HG02885 (cell line): ENCODE measurements around the gene IL22.

Source experiments
- ATAC-seq: cut with Tn5 transposase; IDR thresholded peaks from one replicate; pipeline ENCODE4 v1.9.1; 2021; ENCODE audit warnings: mild to moderate bottlenecking; ENCODE audit not compliant: unreplicated experiment, poor library complexity

IL22 gene

DNA sequence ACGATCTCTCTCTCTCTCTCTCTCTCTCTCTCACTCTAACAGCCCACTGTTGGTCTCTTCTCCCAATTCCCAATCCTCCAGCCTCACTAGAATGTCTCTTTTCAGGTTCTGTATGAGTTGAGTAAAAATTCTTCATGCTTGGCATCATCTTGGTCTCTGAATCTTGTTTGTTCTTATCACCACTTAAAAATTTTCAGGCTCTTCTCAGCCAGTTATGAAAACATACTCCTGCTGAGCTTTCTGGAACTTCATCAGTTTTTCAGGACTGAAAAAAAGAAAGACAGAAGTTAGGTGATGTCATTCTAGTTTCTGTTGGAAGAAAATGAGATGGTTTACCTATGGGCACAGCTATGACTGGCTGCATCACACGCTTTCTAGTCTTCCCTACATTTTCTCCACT, 11.5 kb upstream of the IL22 start:
- no peak for ATAC-seq

DNA sequence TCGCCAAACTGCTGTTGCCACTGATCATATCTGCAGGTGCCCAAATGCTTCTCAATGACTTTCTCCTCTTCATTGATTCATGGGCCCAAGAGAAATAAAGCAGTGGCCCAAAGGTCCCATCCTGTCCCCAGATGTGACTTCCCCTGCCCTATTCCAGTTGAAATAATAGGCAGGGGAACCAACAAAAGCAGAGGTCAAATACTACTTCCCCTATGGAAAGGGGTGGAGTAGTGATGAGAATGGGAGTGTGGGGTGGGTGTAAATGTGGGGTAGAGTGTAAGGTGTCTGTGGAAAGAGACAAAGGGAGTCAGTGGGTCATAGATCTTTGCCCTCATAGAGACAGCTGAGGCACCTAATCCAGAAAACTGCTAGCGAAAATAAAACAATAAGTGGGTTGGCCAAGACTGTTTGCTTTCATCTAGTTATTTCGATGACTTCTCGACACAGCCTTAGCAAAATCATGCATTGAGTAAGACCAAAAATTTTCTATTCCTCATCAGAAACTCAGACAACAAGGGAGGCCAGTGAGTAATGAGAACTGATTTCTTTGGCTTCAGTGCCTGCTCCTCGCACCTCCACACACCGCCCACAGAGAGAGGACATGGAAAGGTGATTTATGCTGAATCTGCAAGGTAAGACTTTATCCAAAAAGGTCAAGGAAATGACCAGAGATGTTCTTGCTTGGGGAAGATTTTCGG, 10.9 kb upstream of the IL22 start:
- no peak for ATAC-seq

DNA sequence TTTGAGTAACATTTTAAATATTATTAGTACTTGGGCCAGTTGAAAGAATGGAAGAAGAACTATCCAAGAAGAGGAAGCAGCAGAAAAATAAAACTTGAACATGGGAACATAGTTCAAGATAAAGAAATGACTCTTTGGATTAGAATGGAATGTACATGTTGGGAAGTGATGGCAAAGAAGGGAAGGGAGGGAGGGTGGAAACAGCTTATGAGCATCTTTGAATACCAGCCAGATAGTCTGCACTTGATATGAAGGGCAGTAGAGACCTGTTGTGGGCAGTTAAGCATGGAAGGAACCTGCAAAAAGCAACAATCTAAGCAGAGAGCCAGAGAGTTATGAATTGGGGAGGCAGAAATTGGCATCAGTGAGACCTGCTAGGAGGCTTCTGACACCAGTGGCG, 10.0 kb upstream of the IL22 start:
- no peak for ATAC-seq

DNA sequence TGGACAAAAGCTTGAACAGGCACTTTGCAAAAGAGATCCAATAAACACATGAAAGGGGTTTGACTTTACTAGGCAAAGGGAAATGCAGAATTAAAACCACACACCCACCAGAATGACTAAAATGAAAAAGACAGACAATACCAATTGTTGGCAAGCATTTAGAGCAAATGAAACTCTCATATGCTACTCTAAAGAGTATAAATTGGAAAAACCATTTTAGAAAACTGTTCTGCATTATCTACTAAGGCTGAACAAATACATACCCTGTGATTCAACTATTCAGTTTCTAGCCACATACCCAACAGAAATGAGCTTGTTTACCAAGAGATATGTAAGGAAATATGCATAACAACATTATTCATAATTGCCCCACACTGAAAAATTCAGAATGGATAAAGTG, 8.5 kb upstream of the IL22 start:
- no peak for ATAC-seq

DNA sequence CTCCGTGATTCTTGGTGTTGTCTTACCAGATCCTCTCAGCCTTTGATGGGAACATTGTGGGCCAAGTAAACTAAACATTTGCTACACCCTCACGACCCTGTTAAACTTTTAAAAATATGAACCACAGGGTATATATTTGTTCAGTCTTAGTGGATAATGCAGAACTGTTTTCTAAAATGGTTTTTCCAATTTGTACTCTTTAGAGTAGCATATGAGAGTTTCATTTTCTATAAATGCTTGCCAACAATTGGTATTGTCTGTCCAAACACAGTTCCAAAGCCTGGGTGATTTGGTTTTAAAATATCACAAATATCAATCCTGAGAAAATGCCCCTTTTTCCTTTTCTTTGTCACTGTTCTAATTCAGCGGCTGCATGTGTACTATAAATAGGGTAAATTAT, 6.7 kb upstream of the IL22 start:
- no peak for ATAC-seq

DNA sequence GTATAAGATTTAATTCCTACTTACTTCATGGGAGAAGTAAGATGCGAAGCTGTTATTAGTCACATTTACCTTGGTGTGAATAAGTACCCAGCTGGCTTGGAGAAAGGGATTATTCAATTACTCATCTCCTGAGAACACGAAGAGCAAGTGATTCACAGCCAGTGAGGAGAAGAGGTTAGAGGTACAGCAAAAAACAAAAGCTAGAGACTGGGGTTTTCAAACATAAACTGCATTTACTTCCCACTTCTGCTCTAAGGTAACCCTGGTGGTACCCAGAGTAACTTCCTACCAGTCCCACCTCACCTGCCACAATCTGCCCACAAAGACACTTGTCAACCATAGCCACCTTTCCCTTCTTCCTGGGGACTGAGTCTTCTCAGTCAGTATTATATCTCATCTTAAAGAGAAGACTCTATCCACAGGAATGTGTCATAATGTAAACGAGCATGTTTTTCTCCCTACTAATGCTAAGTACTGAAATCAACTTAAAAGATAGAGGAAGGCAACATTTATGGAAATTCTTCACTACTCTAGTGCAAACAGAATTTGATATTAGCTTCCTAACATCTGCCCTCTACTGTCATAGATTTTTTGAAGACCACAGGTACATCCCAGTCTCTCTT, 6.0 kb upstream of the IL22 start:
- no peak for ATAC-seq

DNA sequence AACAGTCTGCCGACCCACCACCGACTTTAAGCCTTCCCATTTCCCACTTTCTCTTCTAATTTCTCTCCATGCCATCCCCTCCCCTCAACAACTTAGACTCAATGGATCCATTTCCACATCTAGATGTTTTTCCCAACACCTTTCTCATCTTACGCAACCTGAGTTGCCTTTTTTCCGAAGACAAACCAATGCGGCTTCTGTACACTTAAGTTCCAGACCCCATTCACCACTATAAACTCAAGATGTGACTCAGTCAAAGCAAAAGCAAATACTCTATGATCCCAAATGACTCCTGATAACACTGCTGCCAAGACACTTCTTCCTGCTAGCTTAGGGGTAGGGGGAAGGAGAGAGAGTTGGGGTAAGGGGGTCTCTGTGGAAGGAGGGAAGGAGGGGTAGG, 1.3 kb downstream of the IL22 start:
- ATAC-seq: no peak

DNA sequence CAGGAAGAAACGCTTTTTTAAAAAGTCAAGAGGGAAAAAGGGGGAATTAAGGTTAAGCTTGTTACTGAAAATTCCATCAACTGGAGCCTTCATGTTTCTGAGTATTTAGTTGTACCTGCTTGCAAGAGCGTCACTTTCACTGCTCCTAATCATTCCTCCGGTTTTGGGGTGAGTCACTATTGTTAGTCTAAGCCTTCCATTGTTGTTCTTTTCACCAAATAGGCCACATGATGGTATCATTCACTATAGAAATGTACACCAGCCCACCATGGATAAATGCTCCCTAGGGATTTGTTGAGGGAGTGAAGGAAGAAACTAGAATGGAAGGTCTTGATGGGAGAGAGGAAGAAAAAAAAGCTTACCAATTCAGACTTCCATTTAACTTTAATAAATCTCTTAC, 3.0 kb downstream of the IL22 start:
- no peak for ATAC-seq

DNA sequence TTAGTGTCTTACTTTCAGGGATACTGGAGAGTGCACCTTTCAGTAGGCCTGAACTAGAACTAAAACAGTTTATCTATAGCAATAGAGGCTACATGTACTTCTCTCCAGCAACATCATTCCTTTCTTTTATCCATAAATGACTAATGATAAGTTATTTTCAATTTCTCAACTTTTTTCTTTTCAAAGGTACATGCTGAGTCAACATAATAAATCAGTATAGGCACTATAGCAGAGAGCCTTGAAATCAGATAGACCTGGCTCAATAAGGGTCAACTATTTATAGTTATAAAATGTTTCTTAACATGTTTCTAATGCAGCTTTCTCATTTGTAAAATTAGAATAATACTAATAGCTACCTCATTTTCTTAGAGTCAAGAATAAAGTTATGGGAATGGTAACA, 5.6 kb downstream of the IL22 start:
- ATAC-seq: no peak

DNA sequence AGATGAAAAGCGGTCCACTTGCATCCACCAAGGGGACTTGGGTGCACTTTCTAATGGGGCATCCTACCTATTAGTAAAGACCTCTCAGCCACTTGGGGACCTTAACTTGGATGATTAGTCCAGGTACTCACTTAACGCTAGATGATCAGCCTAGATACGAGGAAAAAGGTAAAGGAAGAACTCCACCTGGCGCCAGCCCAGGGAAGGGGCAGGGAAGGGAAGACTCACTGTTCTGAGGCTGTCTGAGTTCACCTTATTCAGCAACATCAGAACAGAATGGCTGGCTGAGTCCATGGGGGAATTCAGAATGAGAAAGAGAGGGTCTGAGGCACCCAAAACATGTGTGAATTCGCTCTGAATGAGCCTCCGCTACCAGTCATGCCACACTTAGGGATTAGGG, 7.1 kb downstream of the IL22 start:
- ATAC-seq: no peak

DNA sequence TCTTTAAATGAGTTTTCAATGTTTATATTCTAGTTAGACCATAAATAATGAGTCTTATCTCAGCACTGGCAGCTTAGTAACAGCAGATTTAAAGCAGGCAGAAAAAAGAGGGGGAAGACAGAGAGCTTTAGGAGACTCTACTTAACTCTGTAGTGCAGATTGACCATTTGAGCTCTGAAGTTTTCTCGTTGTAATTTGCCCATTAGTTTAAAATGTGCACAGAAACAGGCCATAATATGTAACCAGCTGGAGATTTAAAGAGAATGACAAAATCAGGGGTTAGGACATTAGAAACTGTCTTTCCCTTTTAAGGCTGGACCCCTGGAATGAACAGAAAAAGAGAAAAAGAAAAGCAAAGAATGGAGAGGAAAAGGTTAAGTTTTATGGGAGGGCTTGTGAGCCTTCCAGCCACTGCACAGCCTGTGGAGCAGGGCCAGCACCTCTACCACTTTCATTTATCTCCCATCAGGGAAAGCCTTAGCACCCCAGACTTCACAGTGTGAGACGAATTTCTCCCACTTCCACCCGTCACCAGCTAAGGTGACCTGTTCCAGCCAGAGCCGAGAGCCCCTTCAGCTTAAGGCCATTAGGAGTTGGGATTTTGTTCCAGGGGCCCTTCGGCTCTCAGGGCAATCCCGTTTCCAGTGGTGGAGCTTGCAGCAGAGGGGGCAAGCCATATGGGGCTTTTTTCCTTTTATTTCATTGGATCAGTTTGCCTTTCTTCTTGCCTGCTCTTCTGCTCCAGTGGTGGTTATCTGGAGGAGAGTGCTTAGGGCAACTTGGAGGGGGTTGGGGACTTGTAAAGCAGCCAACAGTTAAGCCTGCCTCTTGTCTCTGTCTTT, 8.0 kb downstream of the IL22 start:
- no peak for ATAC-seq

DNA sequence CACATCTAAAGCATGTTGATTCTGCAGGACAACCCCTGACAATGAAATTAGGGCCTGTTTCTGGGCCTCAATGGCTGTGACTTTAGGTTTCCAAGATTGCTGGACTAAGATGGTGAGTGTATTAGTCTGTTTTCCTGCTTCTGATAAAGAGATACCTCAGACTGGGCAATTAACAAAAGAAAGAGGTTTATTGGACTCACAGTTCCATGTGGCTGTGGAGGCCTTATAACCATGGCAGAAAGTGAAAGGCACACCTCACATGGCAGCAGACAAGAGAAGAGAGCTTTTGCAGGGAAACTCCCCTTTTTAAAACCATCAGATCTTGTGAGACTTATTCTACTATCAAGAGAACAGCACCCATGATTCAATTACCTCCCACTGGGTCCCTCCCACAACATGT, 10.6 kb downstream of the IL22 start:
- ATAC-seq: no peak

DNA sequence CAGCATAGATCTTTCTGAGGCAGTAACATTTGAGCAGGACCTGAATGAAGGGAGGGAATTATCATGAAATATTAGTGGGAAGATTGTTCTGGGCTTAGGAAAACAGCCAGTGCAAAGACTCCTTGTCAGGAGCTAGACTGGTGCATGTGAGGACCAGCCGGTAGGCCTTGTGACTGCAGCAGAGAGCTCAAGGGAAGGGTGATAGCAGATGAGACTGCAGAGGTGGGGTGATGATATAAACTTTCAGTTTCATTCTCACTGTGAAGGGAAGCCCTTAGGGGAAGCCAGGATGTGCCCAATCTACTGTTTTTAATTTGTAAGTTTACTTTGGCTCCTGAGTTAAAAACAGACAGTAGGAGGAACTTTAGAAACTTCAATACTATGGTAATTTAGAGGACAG, 12.4 kb downstream of the IL22 start:
- peak; percentile 97 for ATAC-seq

DNA sequence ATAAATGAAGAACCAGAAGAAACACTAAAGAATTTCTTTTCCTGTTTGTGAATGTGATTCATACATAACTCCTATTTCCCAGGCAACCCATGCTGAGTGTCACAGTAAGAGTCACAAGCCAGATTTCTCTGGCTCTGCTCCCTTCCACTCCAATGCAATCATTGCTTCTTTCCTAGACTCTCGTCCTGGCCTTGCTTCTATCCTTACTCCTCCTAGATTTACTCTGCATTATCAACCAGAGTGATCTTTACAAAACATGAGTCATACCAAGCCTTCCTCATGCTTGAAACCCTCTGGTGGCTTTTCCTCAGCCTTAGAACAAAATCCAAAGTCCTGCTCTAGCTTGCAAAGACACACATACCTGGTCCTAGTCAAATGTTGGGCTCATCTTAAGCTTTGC, 13.3 kb downstream of the IL22 start:
- no peak for ATAC-seq

DNA sequence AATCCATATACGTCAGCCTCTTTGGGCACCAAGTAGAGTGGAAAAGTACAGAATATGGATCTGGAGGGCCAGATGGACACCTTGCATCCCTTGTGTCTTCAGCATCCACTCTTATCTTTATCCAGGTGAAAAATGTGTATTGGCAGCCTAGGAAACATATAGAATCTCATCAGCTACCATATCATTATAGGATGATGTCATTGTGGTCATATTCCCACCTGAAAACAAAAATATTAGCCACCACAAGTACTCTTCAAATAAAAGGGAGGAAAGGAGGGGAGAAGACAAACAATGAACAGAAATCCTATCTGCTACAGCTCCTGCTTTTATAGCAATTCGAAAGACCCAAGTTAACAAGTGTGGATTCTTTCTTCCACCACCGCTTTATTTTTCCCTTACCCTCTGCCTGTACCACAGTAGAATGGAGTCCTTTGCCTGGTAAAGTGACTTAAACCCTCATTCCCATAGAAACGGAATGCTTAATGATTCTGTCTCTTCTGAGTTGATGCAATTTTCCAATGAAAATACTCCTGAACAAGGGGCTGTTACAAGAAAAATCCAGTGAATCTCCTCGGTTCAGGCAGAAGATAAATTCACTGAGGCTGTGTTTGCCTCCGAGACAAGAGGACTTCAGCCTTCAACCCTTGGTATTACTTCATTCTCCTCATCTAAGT, 14.0 kb downstream of the IL22 start:
- no peak for ATAC-seq

DNA sequence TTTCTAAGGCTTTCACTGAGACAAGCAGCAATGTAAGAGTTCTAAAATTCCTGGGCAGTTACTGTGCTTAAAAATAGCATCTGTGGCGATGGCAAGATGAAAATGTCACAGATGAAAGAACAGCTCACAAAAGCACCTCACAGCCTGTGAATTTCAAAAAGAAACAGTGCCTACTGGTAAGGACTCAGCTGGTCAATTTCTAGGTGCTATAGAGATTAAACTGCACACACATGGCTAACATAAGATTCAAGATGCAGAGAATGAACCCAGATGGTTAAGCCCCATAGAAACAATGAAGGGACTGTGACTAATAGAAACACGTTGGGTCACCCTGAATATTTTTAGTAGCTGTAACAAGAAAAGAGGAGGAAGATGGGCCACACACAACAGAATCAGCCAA, 15.8 kb downstream of the IL22 start:
- ATAC-seq: no peak

DNA sequence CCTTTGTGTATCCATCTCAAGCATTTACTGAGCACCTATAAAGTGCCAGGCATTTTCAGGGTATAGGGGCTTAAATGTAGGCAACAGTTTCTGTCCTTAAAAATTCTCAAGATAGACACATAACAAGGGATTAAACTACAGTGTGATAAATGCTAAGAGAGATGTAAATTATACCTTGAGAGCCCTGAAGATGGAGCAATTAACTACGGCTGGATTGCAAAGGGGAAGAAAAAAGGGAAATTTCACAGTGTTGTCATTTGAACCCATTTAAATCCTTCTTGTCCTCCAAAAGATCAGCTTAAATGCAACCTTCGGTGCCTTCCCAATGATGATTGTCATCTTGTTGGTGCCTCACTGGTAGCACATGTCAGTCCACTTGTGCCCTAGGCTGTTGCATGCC, 16.3 kb downstream of the IL22 start:
- ATAC-seq: no peak

DNA sequence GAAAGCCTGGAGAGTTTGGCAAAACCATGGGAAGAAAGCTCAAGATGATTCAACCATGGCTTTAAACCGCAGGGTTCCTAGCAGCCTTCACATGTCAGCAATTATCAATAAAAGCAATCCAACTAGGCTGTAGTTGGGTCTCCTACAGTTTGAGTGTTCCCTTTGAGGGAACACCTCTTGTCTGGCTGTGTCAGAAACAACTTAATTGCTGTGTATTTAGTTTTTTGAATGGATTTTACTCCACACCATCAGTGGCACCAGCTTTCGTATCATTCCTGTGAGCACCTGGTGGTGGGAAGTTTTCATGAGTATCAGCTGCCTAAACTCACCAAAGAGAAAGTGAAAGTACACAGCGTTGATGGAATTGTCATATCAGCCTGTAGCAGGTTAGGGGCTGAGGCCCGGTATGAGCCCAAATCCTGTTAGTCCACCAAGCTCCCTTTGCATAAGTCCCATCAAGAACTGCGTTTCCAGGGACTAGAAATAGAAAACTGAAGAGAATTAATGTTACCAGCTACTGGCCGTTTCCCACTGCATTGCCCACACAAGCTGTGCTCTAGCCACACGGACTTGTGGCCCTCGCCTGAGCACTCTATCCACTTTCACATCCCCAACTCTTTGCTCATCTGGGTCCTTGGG, 16.9 kb downstream of the IL22 start:
- ATAC-seq: peak; percentile 63

DNA sequence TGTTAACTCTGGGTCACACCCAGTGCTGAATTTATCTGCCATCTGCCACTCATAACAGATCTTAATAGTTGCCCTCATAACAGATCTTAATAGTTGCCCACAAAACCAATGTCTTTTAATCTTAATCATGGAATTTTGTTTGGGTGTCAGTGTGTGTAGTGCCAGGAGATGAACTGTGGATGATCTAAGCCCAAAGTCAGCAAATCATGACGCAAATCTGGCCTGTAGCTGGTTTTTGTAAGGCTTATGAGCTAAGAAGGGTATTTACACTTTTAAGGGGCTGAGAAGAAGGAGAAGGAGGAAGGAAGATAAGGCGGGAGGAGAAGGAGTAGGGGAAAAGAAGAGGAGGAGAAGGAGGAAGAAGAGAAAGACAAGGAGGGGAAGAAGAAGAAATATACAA, 17.8 kb downstream of the IL22 start:
- ATAC-seq: no peak

DNA sequence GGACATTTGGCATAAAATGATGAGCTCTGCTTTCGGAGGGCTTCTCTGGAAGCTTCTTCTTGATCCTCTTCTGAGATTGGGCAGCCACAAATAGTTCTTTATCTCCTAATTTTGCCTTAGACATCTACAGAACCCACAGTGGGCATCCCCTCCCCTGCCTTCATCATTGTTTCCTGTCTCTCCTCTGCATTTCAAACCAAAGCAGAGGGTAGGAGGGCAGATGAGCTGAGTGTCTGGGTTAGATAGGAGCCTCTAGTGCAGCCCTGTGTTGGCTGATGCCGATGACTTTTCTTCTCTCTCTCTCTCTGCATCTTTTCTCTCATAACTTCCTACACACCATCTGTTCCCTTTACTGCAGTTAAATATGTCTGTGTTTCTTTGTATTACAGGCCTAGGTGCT, 19.3 kb downstream of the IL22 start:
- ATAC-seq: no peak

DNA sequence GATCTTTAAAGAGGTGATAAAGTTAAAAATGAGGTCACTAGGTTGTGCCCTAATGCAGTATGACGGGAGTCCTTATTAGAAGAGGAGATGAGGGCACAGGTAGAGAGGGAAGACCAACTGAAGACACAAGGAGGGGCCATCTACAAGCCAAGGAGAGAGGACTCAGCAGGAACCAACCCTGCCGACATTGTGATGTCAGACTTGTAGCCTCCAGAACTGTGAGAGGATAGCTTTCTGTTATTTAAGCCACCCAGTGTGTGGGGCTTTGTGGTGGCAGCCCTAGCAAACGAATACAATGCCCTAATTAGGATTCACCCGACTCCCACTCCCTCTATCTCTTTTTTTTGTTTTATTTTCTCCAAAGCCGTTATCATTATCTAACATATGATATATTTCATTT, 19.9 kb downstream of the IL22 start:
- no peak for ATAC-seq
